ENCODE data around the gene ANKRD40.

DNA sequence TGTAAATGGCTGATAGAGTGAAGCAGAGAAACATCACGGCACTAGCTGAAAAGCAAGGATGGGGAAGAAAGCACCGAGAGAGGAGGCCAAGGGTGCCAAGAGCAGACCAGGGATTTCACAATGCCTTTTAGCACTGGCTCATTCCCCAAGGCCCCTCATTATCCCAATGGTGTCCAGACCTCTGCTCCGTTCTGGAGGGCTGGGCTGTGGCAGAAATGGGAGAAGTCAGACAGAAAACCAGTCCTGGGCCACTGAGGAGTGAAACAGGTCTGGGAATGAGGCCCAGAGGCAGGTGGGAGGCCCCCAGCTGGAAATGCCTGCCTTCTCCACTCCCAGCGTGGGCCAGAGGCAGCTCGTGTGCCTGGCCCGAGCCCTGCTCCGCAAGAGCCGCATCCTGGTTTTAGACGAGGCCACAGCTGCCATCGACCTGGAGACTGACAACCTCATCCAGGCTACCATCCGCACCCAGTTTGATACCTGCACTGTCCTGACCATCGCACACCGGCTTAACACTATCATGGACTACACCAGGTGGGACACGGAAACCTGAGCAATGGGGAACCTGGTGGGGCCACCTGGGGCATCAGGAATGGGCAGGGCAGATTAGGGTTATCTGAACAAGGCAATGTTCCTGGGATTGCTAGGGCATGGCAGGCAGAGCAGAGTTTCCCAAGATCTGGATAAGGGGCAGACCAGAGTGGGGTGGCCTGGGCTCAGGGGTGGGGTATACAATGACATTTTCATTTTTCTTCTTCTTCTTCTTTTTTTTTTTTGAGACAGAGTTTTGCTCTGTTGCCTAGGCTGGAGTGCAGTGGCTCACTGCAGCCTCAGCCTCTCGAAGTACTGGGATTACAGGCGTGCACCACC lies 20.3 kb downstream of the ANKRD40 start:
- TF ChIP-seq CTCF (IDR thresholded peaks at IDR 0.05; ENCODE audit: low read depth, low read length) (no peak), EZH2phosphoT487 (IDR thresholded peaks at IDR 0.05; ENCODE audit: low read depth) (no peak)

Data from OCI-LY3 (cell line).